SK-N-SH (cell line): ENCODE data around the gene B4GALNT3. TPM values are rescaled to one million over a fixed set of nuclear protein-coding genes. Genes with fewer than 3 reads are reported as not detected.
"Not testable (repeated sequence)": the region's sequence is repeated elsewhere in the genome, so short reads cannot be mapped to it uniquely, and the experiment has no call there.

Experiments used
- CTCF ChIA-PET: fragments of 300-600, 350-600 bp; formaldehyde crosslinking; extraction: SDS; loops from one replicate; lab custom pipeline; 2021; lab: Yijun Ruan, JAX
- POLR2A ChIA-PET: fragments of 350-600 bp; sonication (Branson Sonifier 250); formaldehyde crosslinking; extraction: SDS; loops from one replicate; lab custom pipeline; 2020; ENCODE audit warnings: antibody characterized with exemption, inconsistent platforms; lab: Yijun Ruan, JAX
- DNase-seq: peaks from one replicate; pipeline ENCODE4 v3.0.0; 2012
- H2AFZ ChIP-seq: fragments of 200-600 bp; sonication (generic); 2 replicates; pipeline ENCODE4 v1.8.1; 2016; ENCODE audit warnings: antibody characterized with exemption, mild to moderate bottlenecking, low read depth
- H3F3A ChIP-seq: fragments of 200-600 bp; sonication (generic); replicated peaks from 2 replicates; pipeline ENCODE3; 2016; ENCODE audit warnings: antibody characterized with exemption, mild to moderate bottlenecking; ENCODE audit not compliant: insufficient read depth
- H3K27ac ChIP-seq, 2 experiments: fragments of 200-500 bp in 1 of 2; fragments of 200-600 bp in 1 of 2; sonication (Bioruptor generic) in 1 of 2; sonication (generic), shearing (Covaris generic) in 1 of 2; 2 replicates each; pipeline versions ENCODE4 v1.5.1 to v1.6.1; 2014 to 2016; ENCODE audit warnings: low read depth in 2 of 2, inconsistent platforms in 1 of 2, low read length in 1 of 2, mild to moderate bottlenecking in 1 of 2, mixed read lengths in 1 of 2
- H3K27me3 ChIP-seq: fragments of 200-600 bp; sonication (generic), shearing (Covaris generic); 2 replicates; pipeline ENCODE4 v1.6.1; 2016; ENCODE audit warnings: mixed run types; ENCODE audit not compliant: insufficient read depth
- H3K36me3 ChIP-seq, 2 experiments: fragments of 200-500 bp in 1 of 2; fragments of 200-600 bp in 1 of 2; sonication (Bioruptor generic) in 1 of 2; sonication (generic) in 1 of 2; replicated peaks in 1 of 2; 2 replicates each; pipeline versions ENCODE3 to v1.5.1; 2014 to 2016; ENCODE audit warnings: low read length in 1 of 2, mild to moderate bottlenecking in 1 of 2; ENCODE audit not compliant: insufficient read depth in 2 of 2, control insufficient read depth in 1 of 2
- H3K4me1 ChIP-seq, 2 experiments: fragments of 200-500 bp in 1 of 2; fragments of 200-600 bp in 1 of 2; sonication (Bioruptor generic) in 1 of 2; sonication (generic), shearing (Covaris generic) in 1 of 2; 2 replicates each; pipeline versions ENCODE4 v1.5.1 to v1.6.1; 2014 to 2016; ENCODE audit warnings: low read depth in 1 of 2, low read length in 1 of 2, mixed run types in 1 of 2; ENCODE audit not compliant: insufficient read depth in 2 of 2, control insufficient read depth in 1 of 2
- H3K4me2 ChIP-seq: fragments of 200-600 bp; sonication (generic), shearing (Covaris generic); 2 replicates; pipeline ENCODE4 v1.6.1; 2017; ENCODE audit warnings: mixed run types
- H3K4me3 ChIP-seq, 2 experiments: fragments of 200-500 bp in 1 of 2; fragments of 200-600 bp in 1 of 2; sonication (Bioruptor generic) in 1 of 2; sonication (generic), shearing (Covaris generic) in 1 of 2; 2 replicates each; pipeline versions ENCODE4 v1.5.1 to v1.8.1; 2014 to 2016; ENCODE audit warnings: low read depth in 2 of 2, inconsistent platforms in 1 of 2, low read length in 1 of 2, mild to moderate bottlenecking in 1 of 2, mixed read lengths in 1 of 2, moderate library complexity in 1 of 2
- H3K79me2 ChIP-seq: fragments of 200-600 bp; sonication (generic); 2 replicates; pipeline ENCODE4 v1.8.1; 2017; ENCODE audit warnings: mild to moderate bottlenecking; ENCODE audit not compliant: insufficient read depth
- H3K9ac ChIP-seq: fragments of 200-600 bp; sonication (generic); 2 replicates; pipeline ENCODE4 v1.6.1; 2017; ENCODE audit warnings: mixed run types
- H3K9me2 ChIP-seq: fragments of 200-600 bp; sonication (generic); 2 replicates; pipeline ENCODE4 v1.6.1; 2017; ENCODE audit warnings: mixed run types
- H3K9me3 ChIP-seq: fragments of 200-600 bp; sonication (generic); 2 replicates; pipeline ENCODE4 v1.6.1; 2017; ENCODE audit warnings: mixed run types, mild to moderate bottlenecking, moderate library complexity
- H4K20me1 ChIP-seq: fragments of 200-600 bp; sonication (generic); 2 replicates; pipeline ENCODE4 v1.6.1; 2017; ENCODE audit warnings: mild to moderate bottlenecking, mixed run types; ENCODE audit not compliant: insufficient read depth
- CTCF ChIP-seq: fragments of 200-600 bp; sonication (generic); IDR thresholded peaks from 2 replicates; pipeline ENCODE4 v1.6.1; 2017; ENCODE audit warnings: antibody characterized with exemption, mild to moderate bottlenecking, moderate library complexity
- ELF1 ChIP-seq: IDR thresholded peaks from 2 replicates; pipeline ENCODE4 v1.4.0; 2012
- IRF3 ChIP-seq: fragments of 150-350 bp; IDR thresholded peaks from 2 replicates; pipeline ENCODE4 v1.6.1; 2016; ENCODE audit warnings: mild to moderate bottlenecking, low read depth, low read length
- MAX ChIP-seq: IDR thresholded peaks from 2 replicates; pipeline ENCODE4 v1.4.0; 2012; ENCODE audit warnings: low read depth
- NRF1 ChIP-seq: IDR thresholded peaks from 2 replicates; pipeline ENCODE4 v1.6.1; 2012; ENCODE audit warnings: low read depth, mild to moderate bottlenecking, low read length
- POLR2AphosphoS5 ChIP-seq: IDR thresholded peaks from 2 replicates; pipeline ENCODE4 v1.6.1; 2012; ENCODE audit warnings: low read depth, low read length
- TAF1 ChIP-seq: IDR thresholded peaks from 2 replicates; pipeline ENCODE4 v1.6.1; 2012; ENCODE audit warnings: low read depth, mild to moderate bottlenecking, low read length, moderate library complexity, borderline replicate concordance
- USF2 ChIP-seq: fragments of 150-350 bp; IDR thresholded peaks from 2 replicates; pipeline ENCODE4 v1.6.1; 2017; ENCODE audit warnings: antibody characterized with exemption, low read length, low read depth, borderline replicate concordance
- WGBS: methylation state at CpG from one replicate; pipeline ENCODE4 v1.1.6; 2017; ENCODE audit warnings: low lambda C conversion rate; 5-methylcytosine and 5-hydroxymethylcytosine counted together
- polyA plus RNA-seq, 3 experiments: library from polyadenylated mRNA; depleted of rRNA; stranded (reverse); fragments of >200 nt; gene quantifications; 2 replicates each; pipeline ENCODE4 v1.2.3, GENCODE V29; 2012

Gene B4GALNT3
- polyA plus RNA-seq, 1 of the 3 experiments (the other 2 are of a cell fraction) = 0.53 TPM

- Histone ChIP-seq H3K4me1 (peaks cover 0 to 21% of the 10 kb centered on the region in 2 experiments; a peak in 2 of 4 replicates), H3F3A (peaks cover 1% of the 10 kb centered on the region), H3K36me3 (no peaks in the 10 kb centered on the region), H3K9me2 (no peaks in the 10 kb centered on the region), H3K4me3 (no peak overlapping the region), H3K27ac (no peak overlapping the region), H3K9ac (no peak overlapping the region), H3K79me2 (no peaks in the 10 kb centered on the region), H3K9me3 (no peaks in the 10 kb centered on the region), H4K20me1 (no peaks in the 10 kb centered on the region), H2AFZ (peak overlapping the region; percentile 76), H3K27me3 (no peaks in the 10 kb centered on the region), H3K4me2 (no peak overlapping the region)
- 94% methylated on average over 14 of the region's 14 CpGs for WGBS
- ChIA-PET CTCF (interaction anchor here (0.7 to 6.5 kb wide), 44 partner anchors 9 to 1378 kb away, joined by 3 to 129 read pairs (median 4); partner anchors contain the start of genes NINJ2, RAD52 and WNK1), POLR2A (interaction anchor here (1.3 to 1.6 kb wide), 3 partner anchors 15 to 373 kb away, joined by 5 to 14 read pairs (median 8); partner anchors contain the start of gene RAD52)
- no peak for DNase-seq
- no peak for TF ChIP-seq ELF1
- no peak for TF ChIP-seq TAF1
- TF ChIP-seq CTCF = no peak
- TF ChIP-seq IRF3 = no peak
- TF ChIP-seq USF2 = no peak
- no peak for TF ChIP-seq MAX
- TF ChIP-seq POLR2AphosphoS5 = no peak
- TF ChIP-seq NRF1 = no peak
Measured at GRCh38 chr12:576615-577110, 116.9 kb downstream of the B4GALNT3 start.

GRCh38 chr12:577994-578747 is 118.4 kb downstream of the B4GALNT3 start:
- H3K9me3 ChIP-seq, H2AFZ ChIP-seq, H3K9me2 ChIP-seq, H3K36me3 ChIP-seq, H3F3A ChIP-seq, POLR2A ChIA-PET, H3K27me3 ChIP-seq, DNase-seq, H3K4me2 ChIP-seq, H3K27ac ChIP-seq, H3K79me2 ChIP-seq, H4K20me1 ChIP-seq, H3K4me3 ChIP-seq, H3K9ac ChIP-seq: not testable (repeated sequence)
- peaks cover 0 to 18% of the 10 kb centered on the region in 2 experiments; a peak in 2 of 4 replicates for H3K4me1 ChIP-seq
- CTCF ChIA-PET = interaction anchor here (1.5 to 6.5 kb wide), 7 partner anchors 8 to 1005 kb away, joined by 3 to 129 read pairs (median 19); partner anchors contain the start of genes RAD52 and WNK1
- WGBS = 89% methylated on average over 16 of the region's 19 CpGs
